Endothelial cell of umbilical vein (primary cell): ENCODE data around the gene ARF4. TPM values are rescaled to one million over a fixed set of nuclear protein-coding genes. Genes with fewer than 3 reads are reported as not detected.
"Not testable (repeated sequence)": the region's sequence is repeated elsewhere in the genome, so short reads cannot be mapped to it uniquely, and the experiment has no call there.

ENCODE experiments used
- BruUV-seq: library from RNA; stranded (reverse); fragments of 400-500 nt; replicated peaks from 2 replicates; lab custom pipeline; 2021; lab: Mats Ljungman, UMichigan
- CTCF ChIA-PET: fragments of 300-600, 350-600 bp; sonication (Branson Sonifier 250); formaldehyde crosslinking; loops from one replicate; lab custom pipeline; 2021; ENCODE audit warnings: antibody characterized with exemption, inconsistent platforms; lab: Charles Lee
- POLR2A ChIA-PET: fragments of 300-600, 350-600 bp; sonication (Branson Sonifier 250); formaldehyde crosslinking; loops from one replicate; lab custom pipeline; 2021; ENCODE audit warnings: antibody characterized with exemption, inconsistent platforms; lab: Charles Lee
- DNase-seq: peaks from one replicate; pipeline ENCODE4 v3.0.0-alpha.2; 2011; ENCODE audit warnings: low read depth, low spot score
- FAIRE-seq: peaks from 2 replicates; lab custom pipeline; 2011; peaks lifted over from hg19 to GRCh38; lab: Jason Lieb, UNC
- H2AFZ ChIP-seq: 2 replicates; pipeline ENCODE4 v1.6.0; 2012; ENCODE audit warnings: low read depth, low read length, control low read depth, inconsistent platforms
- H3K27ac ChIP-seq: 2 replicates; pipeline ENCODE4 v1.5.1; 2011; ENCODE audit warnings: low read depth, mild to moderate bottlenecking, control low read depth, low read length, moderate library complexity; ENCODE audit not compliant: insufficient read depth
- H3K27me3 ChIP-seq, 2 experiments: 2 replicates each; pipeline versions ENCODE4 v1.6.0 to v1.6.1; 2011; ENCODE audit warnings: low read length in 2 of 2, mixed read lengths in 1 of 2; ENCODE audit not compliant: control insufficient read depth in 2 of 2, insufficient read depth in 2 of 2
- H3K36me3 ChIP-seq, 2 experiments: 2 replicates in 1 of 2; 3 replicates in 1 of 2; pipeline ENCODE4 v1.5.1; 2011; ENCODE audit warnings: low read length in 2 of 2, mild to moderate bottlenecking in 1 of 2, moderate library complexity in 1 of 2; ENCODE audit not compliant: control insufficient read depth in 2 of 2, insufficient read depth in 2 of 2; ENCODE audit errors: extremely low read depth in 1 of 2
- H3K4me1 ChIP-seq: 3 replicates; pipeline ENCODE4 v1.5.1; 2011; ENCODE audit warnings: mild to moderate bottlenecking, low read length; ENCODE audit not compliant: control insufficient read depth, insufficient read depth; ENCODE audit errors: extremely low read depth
- H3K4me2 ChIP-seq: 2 replicates; pipeline ENCODE4 v1.6.1; 2011; ENCODE audit warnings: low read length, control low read depth, mixed read lengths; ENCODE audit not compliant: insufficient read depth
- H3K4me3 ChIP-seq, 3 experiments: fragments of 200-600 bp in 1 of 3; sonication (generic), shearing (Covaris generic) in 1 of 3; replicated peaks in 1 of 3; 2 replicates each; pipeline ENCODE4 v1.5.1; 2011 to 2016; ENCODE audit warnings: control low read depth in 3 of 3, low read length in 3 of 3, mild to moderate bottlenecking in 2 of 3, inconsistent platforms in 1 of 3, low read depth in 1 of 3, moderate library complexity in 1 of 3; ENCODE audit not compliant: insufficient read depth in 1 of 3
- H3K79me2 ChIP-seq: 2 replicates; pipeline ENCODE4 v1.6.0; 2012; ENCODE audit warnings: low read length, inconsistent platforms; ENCODE audit not compliant: control insufficient read depth, insufficient read depth
- H3K9ac ChIP-seq: replicated peaks from 2 replicates; pipeline ENCODE3; 2011; ENCODE audit warnings: low read length, control low read depth; ENCODE audit not compliant: insufficient read depth; ENCODE audit errors: extremely low read depth
- H3K9me1 ChIP-seq: replicated peaks from 3 replicates; pipeline ENCODE4 v1.6.0; 2011; ENCODE audit warnings: mild to moderate bottlenecking, low read length; ENCODE audit not compliant: control insufficient read depth, insufficient read depth; ENCODE audit errors: extremely low read depth
- H3K9me3 ChIP-seq: replicated peaks from 2 replicates; pipeline ENCODE4 v1.5.1; 2012; ENCODE audit warnings: low read length, inconsistent platforms; ENCODE audit not compliant: control insufficient read depth, insufficient read depth
- H4K20me1 ChIP-seq: replicated peaks from 2 replicates; pipeline ENCODE3; 2011; ENCODE audit warnings: mild to moderate bottlenecking, low read length; ENCODE audit not compliant: control insufficient read depth, insufficient read depth; ENCODE audit errors: extremely low read depth
- FOS ChIP-seq: IDR thresholded peaks from 2 replicates; pipeline ENCODE4 v1.6.1; 2011; ENCODE audit warnings: mild to moderate bottlenecking, low read length, moderate library complexity, borderline replicate concordance; ENCODE audit not compliant: insufficient read depth
- POLR2AphosphoS5 ChIP-seq: IDR thresholded peaks from 2 replicates; pipeline ENCODE4 v1.6.1; 2012; ENCODE audit warnings: low read depth, mild to moderate bottlenecking, control low read depth, low read length, moderate library complexity; ENCODE audit not compliant: insufficient read depth
- dilution Hi-C: fragments of 300-500 bp; cut with MboI; formaldehyde crosslinking; loops from one replicate; pipeline ENCODE4 v1.15.0; 2019; ENCODE audit warnings: low sequenced_read_pairs; ENCODE audit not compliant: extremely low pct_ligation_motif_present
- intact Hi-C: fragments of 100-400 bp; cut with micrococcal nuclease; formaldehyde crosslinking; loops from one replicate; pipeline ENCODE4 v1.10.0; 2022
- polyA plus RNA-seq, 4 experiments: library from polyadenylated mRNA; depleted of rRNA in 3 of 4; stranded (reverse) in 3 of 4; unstranded in 1 of 4; fragments of >200 nt; gene quantifications; 2 replicates each; pipeline versions ENCODE4 v1.2.1 to v1.2.3, GENCODE V29; 2011 to 2012; ENCODE audit warnings: missing spikeins in 1 of 4
- total RNA-seq: library from RNA; stranded (reverse); gene quantifications from 2 replicates; pipeline ENCODE4 v1.2.3, GENCODE V29; 2021
- TF ChIP-seq, protein P1 (sequence below): IDR thresholded peaks from 2 replicates; pipeline ENCODE4 v1.6.1; 2011; ENCODE audit not compliant: insufficient read depth, insufficient read length

ARF4 gene
- total and polyA plus RNA-seq, 2 donors (not counting 3 experiments of a cell fraction or from before 2014, with no cell fraction given): 239 to 249 TPM

DNA sequence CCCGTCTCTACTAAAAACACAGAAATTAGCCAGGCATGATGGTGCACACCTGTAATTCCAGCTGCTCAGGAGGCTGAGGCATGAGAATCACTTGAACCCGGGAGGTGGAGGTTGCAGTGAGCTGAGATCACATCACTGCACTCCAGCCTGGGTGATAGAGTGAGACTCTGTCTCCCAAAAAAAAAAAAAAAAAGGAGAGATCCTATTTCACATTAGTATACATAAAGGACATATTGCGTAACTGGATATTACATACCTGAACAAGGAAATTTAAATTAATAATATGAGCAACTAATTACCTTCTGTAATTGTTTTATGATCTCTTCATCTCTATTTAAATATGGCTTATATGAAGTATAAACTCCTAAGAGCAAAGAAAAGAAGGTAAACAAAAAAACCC is 37.1 kb upstream of the ARF4 start:
- BruUV-seq, H3K79me2 ChIP-seq, POLR2A ChIA-PET, FAIRE-seq, H3K36me3 ChIP-seq, DNase-seq, H3K27me3 ChIP-seq, H3K4me3 ChIP-seq, CTCF ChIA-PET, H3K27ac ChIP-seq, H2AFZ ChIP-seq, dilution Hi-C loops, H3K9ac ChIP-seq, H3K9me3 ChIP-seq, H4K20me1 ChIP-seq, H3K9me1 ChIP-seq, H3K4me2 ChIP-seq: not testable (repeated sequence)
- intact Hi-C loops: loop anchor here (5.0 to 10.0 kb wide), 2 partner anchors 37 to 191 kb away; partner anchors contain the start of gene ARF4
- H3K4me1 ChIP-seq: peaks cover 13% of the 10 kb centered on the region

GRCh38 chr3:57627976-57628375 is 30.8 kb upstream of the ARF4 start:
- CTCF ChIA-PET: interaction anchor here (0.8 kb wide), 1 partner anchor 230 kb away, joined by 3 read pairs; no protein-coding TSS in a partner anchor
- H3K9me3 ChIP-seq: no peaks in the 10 kb centered on the region
- POLR2A ChIA-PET: no interaction called here
- DNase-seq (no peak), FAIRE-seq (no peak)
- BruUV-seq: no TSS peak
- no peaks in the 10 kb centered on the region for H3K9me1 ChIP-seq
- H3K4me3 ChIP-seq: no peak overlapping the region
- dilution Hi-C loops: no loop called here
- no peak overlapping the region for H3K27ac ChIP-seq
- intact Hi-C loops: no loop called here
- no peak overlapping the region for H3K4me2 ChIP-seq
- TF ChIP-seq POLR2AphosphoS5 (no peak), FOS (no peak)
- TF ChIP-seq, protein P1, sequence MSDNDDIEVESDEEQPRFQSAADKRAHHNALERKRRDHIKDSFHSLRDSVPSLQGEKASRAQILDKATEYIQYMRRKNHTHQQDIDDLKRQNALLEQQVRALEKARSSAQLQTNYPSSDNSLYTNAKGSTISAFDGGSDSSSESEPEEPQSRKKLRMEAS: no peak
- H3K9ac ChIP-seq: no peak overlapping the region
- H4K20me1 ChIP-seq: no peaks in the 10 kb centered on the region
- H3K27me3 ChIP-seq: no peaks in the 10 kb centered on the region
- no peaks in the 10 kb centered on the region for H3K79me2 ChIP-seq
- peaks cover 7 to 14% of the 10 kb centered on the region in 2 experiments for H3K36me3 ChIP-seq
- no peak overlapping the region for H2AFZ ChIP-seq
- H3K4me1 ChIP-seq: peaks cover 13% of the 10 kb centered on the region
